ENCODE measurements around the gene WWTR1. TPM values are rescaled to one million over a fixed set of nuclear protein-coding genes. Genes with fewer than 3 reads are reported as not detected.

WWTR1 gene
- total and polyA plus RNA-seq, 2 of the 8 experiments (the other 6 are each of a cell fraction or from before 2014, with no cell fraction given), result 15.7 to 18.6 TPM

GRCh38 chr3:149547954-149548668 is 109.7 kb downstream of the WWTR1 start:
- DNase-seq (ENCODE audit: low read depth in 1 of 2, low spot score in 2 of 2), result no peak
- H2BK20ac ChIP-seq (ENCODE audit: low read length), result no peak overlapping the region
- no peak overlapping the region for H2BK120ac ChIP-seq (replicated peaks; ENCODE audit: low read depth, low read length)
- CTCF ChIA-PET (ENCODE audit: partially characterized antibody), result interaction anchor here (0.6 to 2.9 kb wide), 6 partner anchors 12 to 195 kb away, joined by 3 to 9 read pairs (median 4); no protein-coding TSS in a partner anchor
- H3K27me3 ChIP-seq (replicated peaks in 1 of 4; ENCODE audit: control insufficient read depth in 3 of 4, extremely low read depth in 1 of 4, insufficient read depth in 3 of 4, low read length in 3 of 4), result no peaks in the 10 kb centered on the region
- H3K9me3 ChIP-seq (ENCODE audit: insufficient read depth in 2 of 2, low read depth in 1 of 2, low read length in 1 of 2), result no peaks in the 10 kb centered on the region
- no peaks in the 10 kb centered on the region for H3K36me3 ChIP-seq (ENCODE audit: control insufficient read depth in 2 of 4, insufficient read depth in 4 of 4, low read length in 3 of 4)
- no peak overlapping the region for H3K23ac ChIP-seq (ENCODE audit: insufficient read length)
- POLR2A ChIA-PET (ENCODE audit: partially characterized antibody), result no interaction called here
- no peak overlapping the region for H2AFZ ChIP-seq (ENCODE audit: low read length)
- no peaks in the 10 kb centered on the region for H4K20me1 ChIP-seq (replicated peaks in 1 of 2; ENCODE audit: control insufficient read depth in 1 of 2, insufficient read depth in 2 of 2, low read length in 2 of 2)
- WGBS, 2 experiments (ENCODE audit: extremely low coverage in 1 of 2, insufficient coverage in 1 of 2, insufficient read length in 1 of 2, insufficient replicate concordance in 2 of 2, low coverage in 1 of 2, low lambda C conversion rate in 2 of 2, missing lambda C conversion rate in 1 of 2), result 79% methylated on average over 13 of the region's 13 CpGs; no CpG with 5 or more reads in 1 of the 2 experiments
- H4K5ac ChIP-seq (ENCODE audit: insufficient read length, low read depth, low read length), result no peak overlapping the region
- no peak for FAIRE-seq
- no peak overlapping the region for H3K56ac ChIP-seq (replicated peaks; ENCODE audit: insufficient read length, low read depth, low read length)
- no peak overlapping the region for H3K14ac ChIP-seq (ENCODE audit: insufficient read length)
- no peak overlapping the region for H2AK5ac ChIP-seq (ENCODE audit: low read depth, low read length)
- peaks cover 0 to 5% of the 10 kb centered on the region in 2 experiments; a peak in 2 of 4 replicates for H3K79me2 ChIP-seq (ENCODE audit: control insufficient read depth in 1 of 2, insufficient read depth in 2 of 2, low read length in 2 of 2)
- H3K27ac ChIP-seq (ENCODE audit: low read depth, low read length), result no peak overlapping the region
- no peak overlapping the region; the same call in 1 of the 2 replicates for H2BK12ac ChIP-seq (ENCODE audit: low read depth, low read length)
- no peak overlapping the region; a peak in 1 of 4 replicates for H3K4me2 ChIP-seq (ENCODE audit: insufficient read depth in 1 of 2, low read depth in 2 of 2, low read length in 2 of 2)
- H2BK5ac ChIP-seq (ENCODE audit: low read depth, low read length), result 0 out of 2 replicates have a peak overlapping the region, but pooled peaks have one; percentile 25
- no peak overlapping the region for H3K18ac ChIP-seq (ENCODE audit: extremely low read depth, low read length)
- peak overlapping the region in 1 of 4 experiments; percentile 9; a peak in 1 of 7 replicates for H3K9ac ChIP-seq (replicated peaks in 1 of 4; ENCODE audit: extremely low read depth in 1 of 4, low read depth in 3 of 4, low read length in 3 of 4)
- H3K4me1 ChIP-seq (replicated peaks in 1 of 4; ENCODE audit: control insufficient read depth in 3 of 4, insufficient read depth in 4 of 4, low read length in 3 of 4), result peaks cover 0 to 3% (median under 1%) of the 10 kb centered on the region in 4 experiments; a peak in 3 of 7 replicates
- no peak overlapping the region for H4K91ac ChIP-seq (replicated peaks; ENCODE audit: insufficient read length, low read length)
- H3K23me2 ChIP-seq (ENCODE audit: low read depth, low read length), result no peaks in the 10 kb centered on the region
- H3K4me3 ChIP-seq (ENCODE audit: extremely low read depth in 1 of 4, insufficient read depth in 2 of 4, low read depth in 3 of 4, low read length in 4 of 4), result no peak overlapping the region
- TF ChIP-seq TAF7 (optimal IDR thresholded peaks at IDR 0.05; ENCODE audit: borderline replicate concordance, low read depth, low read length) (no peak), SRF (IDR thresholded peaks at IDR 0.05; ENCODE audit: low read depth, low read length) (no peak), SP2 (IDR thresholded peaks at IDR 0.05; ENCODE audit: low read length) (no peak)
- H3K4ac ChIP-seq (replicated peaks; ENCODE audit: insufficient read length, low read depth, low read length), result no peak overlapping the region
- no peak overlapping the region for H4K8ac ChIP-seq (ENCODE audit: extremely low read depth, insufficient read depth, low read length)
- no peaks in the 10 kb centered on the region; the same call in 1 of the 2 replicates for H3K79me1 ChIP-seq (ENCODE audit: low read depth, low read length)
- no peak overlapping the region for H2BK15ac ChIP-seq (ENCODE audit: low read length)
